Measurements from ENCODE around the gene OSBPL10.

OSBPL10 gene

DNA sequence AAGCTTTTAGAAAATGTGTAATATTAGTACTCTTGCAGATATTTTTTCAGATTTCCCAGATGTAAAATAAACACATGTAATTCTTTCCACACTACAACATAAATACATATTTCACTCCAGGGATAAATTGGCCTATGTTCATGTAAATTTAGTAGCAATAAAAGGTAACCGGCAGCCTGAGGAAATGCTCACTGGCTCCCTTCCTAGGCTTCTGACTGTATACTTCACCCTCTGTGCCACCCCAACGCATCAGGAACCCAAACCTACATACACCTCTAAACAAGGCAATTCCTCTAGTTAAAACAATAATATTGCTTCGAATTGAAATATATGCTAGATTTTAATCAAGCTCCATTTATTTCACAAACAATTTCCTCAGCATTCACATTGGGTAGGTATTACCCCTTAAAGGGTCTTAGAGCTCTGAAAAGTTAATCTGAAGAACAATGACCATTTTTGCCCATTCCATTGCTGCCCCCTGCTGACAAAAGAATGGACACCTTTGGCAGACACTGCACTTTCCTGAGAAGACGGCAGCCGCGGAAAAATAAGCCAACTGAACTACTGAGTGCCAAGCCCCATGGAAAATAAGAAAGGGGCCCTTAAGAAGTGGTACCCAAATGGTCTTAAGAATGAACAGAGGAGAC lies 212.5 kb downstream of the OSBPL10 start:
- no peak for DNase-seq (ENCODE audit: low read depth)

DNA sequence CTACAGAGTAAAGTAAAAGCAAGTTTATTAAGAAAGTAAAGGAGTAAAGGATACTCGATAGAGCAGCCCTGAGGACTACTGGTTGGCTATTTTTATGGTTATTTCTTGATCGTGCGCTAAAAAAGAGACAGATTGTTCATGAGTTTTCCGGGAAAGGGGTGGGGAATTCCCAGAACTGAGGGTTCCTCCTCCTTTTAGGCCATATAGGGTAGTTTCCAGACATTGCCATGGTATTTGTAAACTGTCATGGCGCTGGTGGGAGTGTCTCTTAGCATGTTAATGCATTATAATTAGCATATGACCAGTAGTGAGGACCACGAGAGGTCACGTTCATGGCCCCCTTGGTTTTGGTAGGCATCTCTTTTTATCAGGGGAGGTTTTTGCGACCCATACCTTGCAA lies 213.1 kb downstream of the OSBPL10 start:
- no peak for DNase-seq (ENCODE audit: low read depth)

DNA sequence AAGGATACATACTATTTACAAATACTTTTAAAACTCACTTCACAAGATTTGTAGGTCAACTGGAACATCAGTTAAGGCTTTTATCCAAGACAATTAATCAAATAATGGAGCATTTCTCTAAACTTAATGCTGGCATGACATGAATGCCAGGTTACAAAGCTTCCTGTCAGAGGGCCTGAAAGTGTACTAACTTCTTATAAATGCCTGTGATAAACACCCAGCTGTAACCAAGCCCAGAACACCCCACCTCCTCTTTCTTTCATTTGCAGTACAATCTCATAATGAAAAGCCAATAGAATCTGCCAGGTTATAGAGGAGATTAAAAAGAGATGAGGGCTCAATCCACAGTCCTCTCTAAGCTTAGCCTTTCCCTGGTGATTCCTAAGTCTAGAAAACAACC lies 214.4 kb downstream of the OSBPL10 start:
- no peak for DNase-seq (ENCODE audit: low read depth)

DNA sequence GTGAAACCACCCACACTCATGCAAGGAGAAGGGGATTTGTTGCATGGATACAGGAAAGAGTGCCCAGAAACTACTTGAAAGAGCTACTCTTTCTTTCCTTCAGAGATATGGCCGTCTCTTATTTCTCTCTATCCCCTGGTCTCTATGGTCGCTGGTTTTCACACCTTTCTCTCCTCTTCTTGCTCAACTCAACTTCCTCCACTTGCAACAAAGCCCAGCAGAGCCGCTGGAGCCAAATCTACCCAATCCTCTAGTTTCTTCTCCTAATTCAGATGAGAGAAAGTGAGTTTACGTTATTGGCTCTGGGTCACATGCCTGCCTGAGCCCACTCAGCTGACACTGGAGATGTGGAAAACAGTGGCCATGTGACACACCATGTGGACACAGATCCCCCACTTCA lies 215.2 kb downstream of the OSBPL10 start:
- no peak for DNase-seq (ENCODE audit: low read depth)

DNA sequence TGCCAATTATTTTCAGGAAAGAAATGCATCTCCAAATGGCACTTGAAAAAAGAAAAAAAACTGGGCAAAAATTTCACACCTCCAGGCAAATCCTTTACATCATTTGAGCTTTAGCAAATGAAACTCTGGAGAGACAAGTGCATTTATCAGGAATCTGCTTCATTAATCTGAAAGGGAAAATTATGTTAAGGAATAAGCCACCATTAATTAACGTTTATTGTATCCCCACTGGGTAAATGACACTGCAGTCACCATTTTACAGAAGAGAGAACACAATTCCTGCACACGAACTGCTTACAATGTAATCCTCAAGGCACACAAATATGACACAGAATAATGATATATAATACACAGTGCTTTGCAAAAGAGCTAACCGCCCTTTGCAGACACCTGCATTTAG lies 217.3 kb downstream of the OSBPL10 start:
- no peak for DNase-seq (ENCODE audit: low read depth)

DNA sequence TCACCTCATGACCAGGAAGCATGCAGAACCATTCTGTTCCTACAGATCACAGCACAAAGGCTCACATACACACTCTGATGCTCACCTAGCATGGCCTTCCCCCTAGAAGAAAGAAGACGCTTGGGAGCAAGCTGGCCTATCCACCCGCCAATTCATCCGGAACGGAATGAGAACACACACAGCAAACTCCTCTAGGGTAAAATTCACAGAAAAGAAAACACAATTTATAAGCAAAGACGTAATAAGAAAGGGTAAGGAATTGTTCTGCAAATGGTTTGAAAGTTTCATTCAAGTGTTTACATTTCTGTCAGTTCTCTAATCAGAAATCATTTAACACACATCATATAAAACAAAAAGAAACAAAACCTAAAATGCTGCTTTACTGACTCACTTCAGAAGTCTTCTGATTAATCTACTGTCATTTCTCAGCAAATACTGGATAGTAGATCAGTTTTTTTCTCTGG lies 218.1 kb downstream of the OSBPL10 start:
- no peak for DNase-seq (ENCODE audit: low read depth)

DNA sequence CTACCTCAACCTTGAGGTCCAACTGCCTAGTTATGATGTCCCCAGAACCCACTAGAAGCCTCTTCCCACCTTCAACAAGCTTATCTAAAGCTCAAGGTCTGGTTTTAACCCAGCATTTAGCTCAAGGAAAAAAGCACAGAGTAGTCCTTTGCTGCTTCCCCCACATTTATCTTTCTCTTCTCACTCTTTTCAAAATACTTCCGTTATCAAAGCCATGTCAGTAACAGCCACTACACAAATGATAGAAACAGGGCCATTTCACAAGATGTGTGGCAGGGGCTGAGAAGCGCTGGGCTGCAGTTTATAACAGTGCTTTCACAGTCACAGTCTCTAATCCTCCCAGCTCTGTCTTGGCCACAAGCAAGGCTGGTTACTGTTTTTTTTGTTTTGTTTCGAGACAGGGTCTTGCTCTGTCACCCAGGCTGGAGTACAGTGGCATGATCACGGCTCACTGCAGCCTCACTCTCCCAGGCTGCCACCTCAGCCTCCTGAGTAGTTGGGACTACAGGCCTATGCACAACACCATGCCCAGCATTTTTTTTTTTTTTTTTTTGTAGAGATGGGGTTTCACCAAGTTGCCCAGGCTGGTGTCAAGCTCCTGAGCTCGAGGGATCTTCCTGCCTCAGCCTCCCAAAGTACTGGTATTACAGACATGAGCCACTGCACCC lies 218.8 kb downstream of the OSBPL10 start:
- no peak for DNase-seq (ENCODE audit: low read depth)

DNA sequence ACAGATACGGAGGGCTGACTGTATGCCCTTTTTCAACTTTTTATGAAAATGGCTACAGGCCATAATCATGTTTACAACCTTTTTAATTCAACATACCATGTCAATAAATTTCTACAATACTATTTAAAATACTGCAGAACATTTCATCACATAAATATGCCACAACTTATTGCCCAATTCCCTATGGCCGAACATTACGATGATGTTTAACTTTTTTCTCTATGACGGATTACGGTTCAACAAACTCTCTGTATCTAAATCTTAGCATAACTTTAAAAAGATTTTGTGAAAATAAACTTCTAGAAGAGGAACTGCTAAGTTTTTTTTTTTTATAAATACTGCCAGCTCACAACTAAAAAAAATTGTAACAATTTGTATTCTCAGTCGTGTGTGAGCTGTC lies 220.4 kb downstream of the OSBPL10 start:
- no peak for DNase-seq (ENCODE audit: low read depth)

DNA sequence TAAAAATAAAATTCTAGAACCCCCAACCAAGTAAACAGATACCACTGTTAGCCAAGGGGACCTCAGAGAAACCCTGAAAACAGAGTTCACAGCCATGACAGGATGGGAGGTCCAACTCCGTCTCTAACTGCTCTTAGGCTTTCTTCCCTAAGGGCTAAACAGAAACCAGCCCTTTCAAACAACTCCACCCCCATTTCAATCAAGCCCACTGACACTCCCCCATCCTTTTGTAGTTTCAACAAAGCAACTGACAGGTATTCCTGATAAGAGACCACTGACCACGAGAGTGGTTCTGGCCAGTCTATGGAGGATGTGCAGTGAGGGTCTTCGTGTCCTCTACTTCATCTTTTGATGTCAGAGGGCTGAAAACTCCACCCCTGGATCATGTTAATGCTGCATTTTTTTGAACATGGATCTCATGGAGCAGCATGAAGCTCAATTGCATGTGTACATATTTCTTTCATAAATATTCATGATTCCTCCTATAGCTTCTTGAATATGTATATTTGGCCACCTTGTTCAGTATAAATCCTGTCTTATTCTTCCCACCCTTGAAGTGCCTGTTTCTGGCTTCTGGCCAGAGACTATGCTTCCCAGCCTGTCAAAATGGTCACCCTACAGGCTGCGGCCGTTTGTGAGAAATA lies 222.6 kb downstream of the OSBPL10 start:
- DNase-seq (ENCODE audit: low read depth), result no peak

DNA sequence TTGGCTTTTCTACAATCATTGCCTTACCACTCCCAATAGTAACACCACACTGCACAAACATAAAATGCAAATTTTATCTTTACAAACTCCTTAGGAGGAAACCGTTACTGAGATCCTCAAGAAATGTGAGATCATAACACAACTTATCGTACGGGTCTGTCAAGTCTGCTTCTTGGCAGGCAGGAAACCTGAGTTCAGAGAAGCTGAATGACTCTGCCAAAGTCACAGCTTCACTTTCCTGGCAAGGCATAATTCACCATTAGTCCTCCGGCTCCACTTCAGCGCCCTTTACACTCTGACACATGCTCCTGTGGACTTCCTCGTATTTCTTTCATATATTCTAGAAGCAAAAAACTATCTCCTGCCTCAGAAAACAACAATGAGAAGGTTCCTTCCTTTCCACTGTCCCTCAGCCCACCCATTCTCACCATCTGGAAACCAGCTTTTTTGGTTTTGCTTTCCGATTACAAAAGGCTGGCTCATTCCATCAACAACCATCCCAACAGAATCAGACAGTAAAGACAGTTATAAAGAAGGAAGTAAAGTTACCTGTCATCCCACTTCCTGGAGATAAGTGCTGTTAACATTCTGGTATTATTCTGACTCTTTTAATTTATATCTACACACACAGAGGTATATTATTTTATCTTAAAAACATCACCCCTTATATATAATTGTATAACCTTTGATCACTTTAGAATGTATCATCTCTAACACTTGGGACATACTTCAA lies 225.0 kb downstream of the OSBPL10 start:
- no peak for DNase-seq (ENCODE audit: low read depth)

DNA sequence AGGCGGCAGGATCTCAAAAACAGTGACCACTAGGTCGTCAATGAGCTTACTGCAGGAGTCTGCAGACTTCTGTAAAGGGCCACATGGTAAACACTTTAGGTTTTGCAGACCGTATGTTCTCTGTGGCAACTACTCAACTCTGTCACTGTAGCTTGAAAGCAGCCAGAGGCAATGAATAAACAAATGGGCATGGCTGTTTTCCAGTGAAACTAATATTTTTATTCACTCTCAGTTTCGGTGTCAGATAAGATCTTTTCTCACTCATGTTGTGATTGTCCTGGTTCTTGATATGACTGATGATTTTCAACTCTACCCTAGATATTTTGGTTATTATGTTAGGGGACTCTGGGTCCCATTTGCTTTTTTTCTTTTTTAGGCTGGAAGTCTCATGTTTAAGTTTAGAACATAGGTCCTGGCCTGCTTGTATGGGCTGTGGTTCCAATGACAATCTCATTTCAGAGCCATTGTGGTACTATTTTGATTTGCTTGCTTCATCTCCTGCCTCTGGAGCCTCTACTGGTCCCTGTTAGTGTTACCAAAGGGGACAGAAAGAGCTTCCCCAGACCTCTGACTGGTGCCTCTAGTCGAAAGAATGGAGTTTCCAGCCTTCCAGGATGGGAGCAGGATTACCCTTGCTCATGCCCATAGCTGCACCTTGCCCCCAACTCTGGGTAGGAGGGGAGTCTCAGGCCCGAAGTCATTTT lies 226.3 kb downstream of the OSBPL10 start:
- no peak for DNase-seq (ENCODE audit: low read depth)

DNA sequence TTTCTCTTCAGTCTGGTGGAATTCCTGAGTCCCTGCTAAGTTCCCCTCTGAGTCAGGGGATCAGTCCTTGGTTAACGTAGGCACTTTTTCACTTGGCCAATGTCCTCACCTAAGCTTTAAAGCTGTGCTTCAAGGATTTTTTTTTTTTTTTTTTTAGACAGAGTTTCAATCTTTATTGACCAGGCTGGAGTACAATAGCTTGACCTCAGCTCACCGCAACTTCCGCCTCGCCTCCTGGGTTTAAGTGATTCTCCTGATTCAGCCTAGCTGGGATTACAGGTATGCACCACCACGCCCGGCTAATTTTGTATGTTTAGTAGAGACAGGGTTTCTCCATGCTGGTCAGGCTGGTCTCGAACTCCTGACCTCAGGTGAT lies 228.0 kb downstream of the OSBPL10 start:
- no peak for DNase-seq (ENCODE audit: low read depth)

DNA sequence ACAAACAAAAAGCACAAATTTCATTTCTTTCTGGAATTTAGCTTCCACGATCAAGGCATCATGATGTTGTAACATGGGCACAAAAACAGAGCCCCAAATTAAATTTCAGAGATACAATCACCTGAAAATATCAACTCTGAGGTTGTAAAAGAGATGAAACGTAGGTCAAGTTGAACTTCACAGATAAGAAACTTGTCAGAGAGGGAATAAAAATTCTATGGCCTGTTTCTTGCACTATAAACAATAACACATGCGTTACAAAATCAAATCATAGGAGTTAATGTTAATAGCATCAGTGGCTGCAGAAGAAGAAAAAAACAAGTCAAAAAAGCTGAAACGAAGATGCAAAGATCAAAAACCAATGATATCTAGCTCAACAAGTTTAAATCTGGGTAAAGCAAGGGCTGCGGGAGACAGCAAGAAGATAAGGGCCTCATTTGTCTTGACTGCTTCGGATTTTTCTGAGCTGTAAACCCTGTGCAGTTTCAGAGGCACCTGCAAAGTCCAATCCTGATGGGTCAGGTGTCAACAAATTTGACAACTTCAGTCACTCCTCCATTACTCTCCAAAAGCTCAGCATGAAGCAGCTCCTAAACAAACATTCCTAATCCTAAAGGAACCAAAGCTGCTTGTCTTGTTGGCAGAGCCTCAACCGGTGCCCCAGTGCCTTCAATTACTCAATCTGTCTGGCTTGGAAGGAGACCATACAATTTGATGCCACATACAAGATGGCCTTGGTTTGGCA lies 228.6 kb downstream of the OSBPL10 start:
- DNase-seq (ENCODE audit: low read depth), result no peak

DNA sequence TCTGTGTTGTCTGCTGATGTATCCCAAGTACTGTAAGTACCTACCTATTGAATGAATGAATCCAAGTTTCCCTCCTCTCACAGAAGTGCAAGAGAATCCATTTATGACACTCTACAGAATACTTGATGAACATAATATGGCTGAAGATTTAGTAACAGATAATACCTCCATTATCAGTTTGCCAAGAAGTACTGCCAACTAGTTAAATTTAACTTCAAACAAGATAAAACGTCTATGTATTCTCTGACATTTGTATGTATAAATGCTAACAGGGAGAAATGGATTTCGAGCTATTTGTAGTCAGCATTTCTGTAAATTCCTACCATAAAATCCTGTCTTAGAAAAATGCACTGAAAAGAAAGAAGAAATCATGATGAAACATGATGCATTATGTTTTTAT lies 230.7 kb downstream of the OSBPL10 start:
- no peak for DNase-seq (ENCODE audit: low read depth)

DNA sequence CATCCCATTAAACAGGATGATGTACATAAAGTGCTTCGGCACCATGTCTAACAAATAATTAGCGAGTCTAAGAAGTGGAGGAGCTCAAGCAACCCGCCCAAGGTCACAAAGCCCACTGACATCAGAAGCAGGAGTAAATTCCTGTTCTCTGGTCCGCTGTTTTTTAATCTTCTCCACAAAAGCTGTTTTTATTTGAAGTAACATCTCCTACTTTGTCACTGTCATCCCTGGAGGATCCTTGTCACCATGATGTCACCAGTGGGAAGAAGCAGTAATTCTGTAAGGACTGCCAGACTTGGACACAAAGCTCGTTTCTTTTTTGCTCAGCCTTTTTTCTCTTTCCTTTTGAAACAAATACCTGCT lies 232.1 kb downstream of the OSBPL10 start:
- DNase-seq (ENCODE audit: low read depth), result no peak

DNA sequence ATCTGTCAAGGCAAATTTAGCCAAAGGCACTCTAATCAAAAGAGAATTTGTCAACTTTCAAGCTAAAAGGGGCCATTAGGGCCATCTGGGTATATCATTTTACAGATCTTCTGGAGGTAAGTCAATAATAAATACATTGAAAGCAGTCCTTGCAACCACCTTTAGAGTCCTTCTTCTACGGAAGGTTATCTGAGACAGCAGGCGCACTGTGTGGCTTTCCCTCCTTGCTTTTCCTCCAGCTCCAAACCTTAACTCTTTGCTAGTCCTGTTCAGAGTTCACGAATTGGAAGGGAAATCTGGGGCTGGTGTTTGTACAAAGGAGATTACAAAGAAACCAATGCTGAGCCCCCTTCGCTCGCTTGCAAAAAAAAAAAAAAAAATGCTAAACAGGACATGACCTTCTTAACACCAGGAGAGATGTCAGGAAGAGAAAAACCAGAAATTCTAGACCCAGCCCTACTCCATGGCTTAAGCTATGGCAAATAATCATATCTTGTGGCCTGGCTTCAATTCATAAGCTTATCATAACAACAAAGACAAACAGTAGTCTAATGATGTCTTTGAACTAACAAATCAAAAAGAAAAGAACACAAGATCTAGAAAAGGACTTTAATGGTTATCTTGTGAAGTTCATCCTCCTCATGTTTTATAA lies 232.7 kb downstream of the OSBPL10 start:
- no peak for DNase-seq (ENCODE audit: low read depth)

DNA sequence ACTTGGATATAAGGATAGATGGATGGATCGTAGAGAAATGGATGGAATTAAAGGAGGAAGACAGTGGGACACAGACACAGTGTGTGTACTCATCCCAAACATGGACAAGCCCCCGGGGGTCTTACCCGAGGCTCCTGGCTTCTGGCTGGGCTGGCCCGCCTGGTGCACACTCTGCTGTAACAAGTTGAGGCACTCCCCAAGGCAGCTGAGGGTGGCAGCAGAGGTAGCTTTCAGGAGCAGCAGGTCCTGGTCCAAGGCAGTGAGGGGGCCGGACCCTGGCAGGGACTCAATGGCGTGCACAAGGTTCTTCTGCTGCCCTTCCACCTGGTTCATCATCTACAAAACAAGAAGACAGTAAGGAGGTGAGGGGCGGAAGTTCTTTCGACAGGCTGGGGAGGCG lies 233.3 kb downstream of the OSBPL10 start:
- no peak for DNase-seq (ENCODE audit: low read depth)

DNA sequence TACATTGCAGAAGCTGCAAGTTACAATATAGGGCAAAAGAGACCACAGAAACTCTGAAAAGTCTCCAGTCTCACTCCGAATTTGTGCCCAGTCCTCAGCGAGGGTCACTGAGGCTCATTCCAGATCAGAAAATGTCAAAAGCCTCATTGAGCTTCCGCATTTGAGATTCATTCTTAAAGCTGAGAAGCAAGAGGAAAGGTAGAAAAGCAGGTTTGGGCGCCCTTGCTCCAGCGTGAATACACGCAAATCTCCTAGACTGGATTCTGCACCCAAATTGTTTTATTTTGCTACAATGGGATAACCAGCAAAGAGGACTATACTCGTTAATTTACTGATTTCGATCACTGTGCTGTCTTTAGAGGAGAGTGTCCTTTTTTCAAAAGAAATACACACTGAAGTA lies 236.1 kb downstream of the OSBPL10 start:
- no peak for DNase-seq (ENCODE audit: low read depth)

DNA sequence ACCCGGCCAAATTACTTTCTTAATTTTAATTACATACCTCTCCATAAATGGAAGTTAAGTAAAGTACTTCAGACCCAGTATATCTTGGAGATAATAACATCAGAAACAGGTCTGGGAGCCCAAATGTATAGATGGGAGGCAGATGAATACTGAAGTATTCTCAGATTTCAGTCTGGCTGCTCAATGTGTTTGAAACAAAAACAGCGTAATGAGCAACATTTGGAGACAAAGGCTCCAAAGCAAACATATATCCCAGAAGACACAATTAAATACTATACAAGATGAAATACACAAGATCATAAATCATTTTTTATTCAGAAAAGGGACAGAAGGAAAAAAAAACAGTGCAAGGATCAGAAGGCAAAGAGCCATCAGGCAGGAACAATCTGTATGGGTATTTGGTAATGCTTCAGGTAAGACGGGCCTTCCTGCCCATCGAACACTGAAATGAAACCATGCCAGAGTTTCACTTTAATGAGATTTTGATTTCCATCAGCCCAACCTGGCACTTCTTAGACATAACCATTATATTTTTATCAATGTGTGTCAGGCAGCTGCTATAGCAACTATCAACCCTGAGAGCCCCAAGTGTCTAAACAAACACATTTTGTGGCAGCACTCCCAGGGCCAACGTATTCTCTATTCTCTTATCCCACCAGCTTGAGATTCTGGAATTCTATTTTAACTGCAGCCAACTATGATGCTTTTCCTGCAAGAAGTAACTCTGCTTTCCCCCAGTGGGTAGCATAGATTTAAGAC lies 237.6 kb downstream of the OSBPL10 start:
- no peak for DNase-seq (ENCODE audit: low read depth)

DNA sequence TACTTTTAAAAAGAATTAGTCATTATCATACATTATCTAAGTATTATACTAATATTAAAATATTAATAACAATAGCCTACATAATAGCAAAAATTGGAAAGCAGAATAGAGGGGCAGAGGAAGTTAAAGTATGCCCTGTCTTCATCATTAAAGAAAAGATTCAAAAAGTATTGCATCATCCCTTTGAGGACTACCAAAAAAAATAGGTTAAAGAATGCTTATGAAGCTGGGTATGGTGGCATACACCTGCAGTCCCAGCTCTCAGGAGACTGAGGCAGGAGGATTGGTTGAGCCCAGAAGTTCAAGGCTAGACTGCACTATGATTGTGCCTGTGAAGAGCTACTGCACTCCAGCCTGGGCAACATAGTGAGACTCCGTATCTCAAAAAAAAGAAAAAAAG lies 240.7 kb downstream of the OSBPL10 start:
- DNase-seq (ENCODE audit: low read depth), result no peak
